Measurements from ENCODE around the gene INTS14.
"Not testable (repeated sequence)": the region's sequence is repeated elsewhere in the genome, so short reads cannot be mapped to it uniquely, and the experiment has no call there.

Gene INTS14

GRCh38 chr15:65615887-65616286 lies 5.0 kb upstream of the INTS14 start:
- H3K36me3 ChIP-seq (ENCODE audit: control insufficient read depth in 2 of 2, insufficient read depth in 2 of 2, low read length in 2 of 2); H3K27ac ChIP-seq (ENCODE audit: low read depth in 2 of 2, low read length in 2 of 2); H3K27me3 ChIP-seq (ENCODE audit: control insufficient read depth in 2 of 2, insufficient read depth in 2 of 2, low read length in 2 of 2); H3K4me3 ChIP-seq (ENCODE audit: low read length in 2 of 2); H3K9me3 ChIP-seq (ENCODE audit: control insufficient read depth in 2 of 2, low read length in 2 of 2); H3K9ac ChIP-seq (ENCODE audit: low read depth in 1 of 2, low read length in 2 of 2): not testable (repeated sequence)
- H3K4me1 ChIP-seq (ENCODE audit: control insufficient read depth in 2 of 2, insufficient read depth in 2 of 2, low read length in 2 of 2): peaks cover 8 to 11% of the 10 kb centered on the region in 2 donors

GRCh38 chr15:65612949-65613744 lies 2.2 kb upstream of the INTS14 start:
- Histone ChIP-seq H3K27ac (ENCODE audit: low read depth in 2 of 2, low read length in 2 of 2) (no peak overlapping the region), H3K9me3 (ENCODE audit: control insufficient read depth in 2 of 2, low read length in 2 of 2) (no peaks in the 10 kb centered on the region), H3K4me3 (ENCODE audit: low read length in 2 of 2) (no peak overlapping the region), H3K27me3 (ENCODE audit: control insufficient read depth in 2 of 2, insufficient read depth in 2 of 2, low read length in 2 of 2) (no peaks in the 10 kb centered on the region), H3K4me1 (ENCODE audit: control insufficient read depth in 2 of 2, insufficient read depth in 2 of 2, low read length in 2 of 2) (peaks cover 20 to 22% of the 10 kb centered on the region in 2 donors), H3K36me3 (ENCODE audit: control insufficient read depth in 2 of 2, insufficient read depth in 2 of 2, low read length in 2 of 2) (no peaks in the 10 kb centered on the region), H3K9ac (ENCODE audit: low read depth in 1 of 2, low read length in 2 of 2) (no peak overlapping the region)

GRCh38 chr15:65612616-65612946 lies 1.6 kb upstream of the INTS14 start:
- Histone ChIP-seq H3K27me3 (ENCODE audit: control insufficient read depth in 2 of 2, insufficient read depth in 2 of 2, low read length in 2 of 2) (no peaks in the 10 kb centered on the region), H3K27ac (ENCODE audit: low read depth in 2 of 2, low read length in 2 of 2) (no peak overlapping the region), H3K9me3 (ENCODE audit: control insufficient read depth in 2 of 2, low read length in 2 of 2) (no peaks in the 10 kb centered on the region), H3K36me3 (ENCODE audit: control insufficient read depth in 2 of 2, insufficient read depth in 2 of 2, low read length in 2 of 2) (no peaks in the 10 kb centered on the region), H3K4me3 (ENCODE audit: low read length in 2 of 2) (no peak overlapping the region), H3K9ac (ENCODE audit: low read depth in 1 of 2, low read length in 2 of 2) (no peak overlapping the region), H3K4me1 (ENCODE audit: control insufficient read depth in 2 of 2, insufficient read depth in 2 of 2, low read length in 2 of 2) (peaks cover 20 to 22% of the 10 kb centered on the region in 2 donors)

- Histone ChIP-seq H3K27ac (ENCODE audit: low read depth in 2 of 2, low read length in 2 of 2) (peak overlapping the region; percentile 95 to 98), H3K4me3 (ENCODE audit: low read length in 2 of 2) (peak overlapping the region; percentile 95 to 96), H3K9ac (ENCODE audit: low read depth in 1 of 2, low read length in 2 of 2) (peak overlapping the region; percentile 95 to 97), H3K4me1 (ENCODE audit: control insufficient read depth in 2 of 2, insufficient read depth in 2 of 2, low read length in 2 of 2) (peaks cover 20 to 22% of the 10 kb centered on the region in 2 donors), H3K36me3 (ENCODE audit: control insufficient read depth in 2 of 2, insufficient read depth in 2 of 2, low read length in 2 of 2) (peaks cover 0 to 2% of the 10 kb centered on the region in 2 donors), H3K27me3 (ENCODE audit: control insufficient read depth in 2 of 2, insufficient read depth in 2 of 2, low read length in 2 of 2) (no peaks in the 10 kb centered on the region), H3K9me3 (ENCODE audit: control insufficient read depth in 2 of 2, low read length in 2 of 2) (no peaks in the 10 kb centered on the region)
Measured at GRCh38 chr15:65611888-65612615, 1.1 kb upstream of the INTS14 start.

- no peak overlapping the region for H3K4me3 ChIP-seq (ENCODE audit: low read length in 2 of 2)
- H3K27ac ChIP-seq (ENCODE audit: low read depth in 2 of 2, low read length in 2 of 2): no peak overlapping the region
- H3K36me3 ChIP-seq (ENCODE audit: control insufficient read depth in 2 of 2, insufficient read depth in 2 of 2, low read length in 2 of 2): peaks cover 32 to 38% of the 10 kb centered on the region in 2 donors
- no peaks in the 10 kb centered on the region for H3K27me3 ChIP-seq (ENCODE audit: control insufficient read depth in 2 of 2, insufficient read depth in 2 of 2, low read length in 2 of 2)
- H3K9ac ChIP-seq (ENCODE audit: low read depth in 1 of 2, low read length in 2 of 2): no peak overlapping the region
- no peaks in the 10 kb centered on the region for H3K4me1 ChIP-seq (ENCODE audit: control insufficient read depth in 2 of 2, insufficient read depth in 2 of 2, low read length in 2 of 2)
- H3K9me3 ChIP-seq (ENCODE audit: control insufficient read depth in 2 of 2, low read length in 2 of 2): no peaks in the 10 kb centered on the region
Measured at GRCh38 chr15:65603559-65603958, 7.4 kb downstream of the INTS14 start.

- Histone ChIP-seq H3K9me3 (ENCODE audit: control insufficient read depth in 2 of 2, low read length in 2 of 2) (no peaks in the 10 kb centered on the region), H3K27me3 (ENCODE audit: control insufficient read depth in 2 of 2, insufficient read depth in 2 of 2, low read length in 2 of 2) (no peaks in the 10 kb centered on the region), H3K4me1 (ENCODE audit: control insufficient read depth in 2 of 2, insufficient read depth in 2 of 2, low read length in 2 of 2) (no peaks in the 10 kb centered on the region), H3K9ac (ENCODE audit: low read depth in 1 of 2, low read length in 2 of 2) (no peak overlapping the region), H3K36me3 (ENCODE audit: control insufficient read depth in 2 of 2, insufficient read depth in 2 of 2, low read length in 2 of 2) (peaks cover 37 to 42% of the 10 kb centered on the region in 2 donors), H3K4me3 (ENCODE audit: low read length in 2 of 2) (no peak overlapping the region), H3K27ac (ENCODE audit: low read depth in 2 of 2, low read length in 2 of 2) (no peak overlapping the region)
Measured at GRCh38 chr15:65603134-65603533, 7.8 kb downstream of the INTS14 start.

- no peak overlapping the region for H3K27ac ChIP-seq (ENCODE audit: low read depth in 2 of 2, low read length in 2 of 2)
- H3K27me3 ChIP-seq (ENCODE audit: control insufficient read depth in 2 of 2, insufficient read depth in 2 of 2, low read length in 2 of 2): no peaks in the 10 kb centered on the region
- H3K4me3 ChIP-seq (ENCODE audit: low read length in 2 of 2): no peak overlapping the region
- H3K4me1 ChIP-seq (ENCODE audit: control insufficient read depth in 2 of 2, insufficient read depth in 2 of 2, low read length in 2 of 2): no peaks in the 10 kb centered on the region
- H3K9ac ChIP-seq (ENCODE audit: low read depth in 1 of 2, low read length in 2 of 2): no peak overlapping the region
- H3K36me3 ChIP-seq (ENCODE audit: control insufficient read depth in 2 of 2, insufficient read depth in 2 of 2, low read length in 2 of 2): peaks cover 51 to 59% of the 10 kb centered on the region in 2 donors
- H3K9me3 ChIP-seq (ENCODE audit: control insufficient read depth in 2 of 2, low read length in 2 of 2): no peaks in the 10 kb centered on the region
Measured at GRCh38 chr15:65599677-65600076, 11.3 kb downstream of the INTS14 start.

- no peak overlapping the region for H3K9ac ChIP-seq (ENCODE audit: low read depth in 1 of 2, low read length in 2 of 2)
- no peak overlapping the region for H3K27ac ChIP-seq (ENCODE audit: low read depth in 2 of 2, low read length in 2 of 2)
- peaks cover 47 to 53% of the 10 kb centered on the region in 2 donors for H3K36me3 ChIP-seq (ENCODE audit: control insufficient read depth in 2 of 2, insufficient read depth in 2 of 2, low read length in 2 of 2)
- no peaks in the 10 kb centered on the region for H3K4me1 ChIP-seq (ENCODE audit: control insufficient read depth in 2 of 2, insufficient read depth in 2 of 2, low read length in 2 of 2)
- no peaks in the 10 kb centered on the region for H3K9me3 ChIP-seq (ENCODE audit: control insufficient read depth in 2 of 2, low read length in 2 of 2)
- no peaks in the 10 kb centered on the region for H3K27me3 ChIP-seq (ENCODE audit: control insufficient read depth in 2 of 2, insufficient read depth in 2 of 2, low read length in 2 of 2)
- H3K4me3 ChIP-seq (ENCODE audit: low read length in 2 of 2): no peak overlapping the region
Measured at GRCh38 chr15:65598468-65598867, 12.5 kb downstream of the INTS14 start.

- Histone ChIP-seq H3K4me3 (ENCODE audit: low read length in 2 of 2) (no peak overlapping the region), H3K9ac (ENCODE audit: low read depth in 1 of 2, low read length in 2 of 2) (no peak overlapping the region), H3K36me3 (ENCODE audit: control insufficient read depth in 2 of 2, insufficient read depth in 2 of 2, low read length in 2 of 2) (peaks cover 63 to 65% of the 10 kb centered on the region in 2 donors), H3K9me3 (ENCODE audit: control insufficient read depth in 2 of 2, low read length in 2 of 2) (no peaks in the 10 kb centered on the region), H3K27ac (ENCODE audit: low read depth in 2 of 2, low read length in 2 of 2) (no peak overlapping the region), H3K4me1 (ENCODE audit: control insufficient read depth in 2 of 2, insufficient read depth in 2 of 2, low read length in 2 of 2) (no peaks in the 10 kb centered on the region), H3K27me3 (ENCODE audit: control insufficient read depth in 2 of 2, insufficient read depth in 2 of 2, low read length in 2 of 2) (no peaks in the 10 kb centered on the region)
Measured at GRCh38 chr15:65595960-65596359, 15.0 kb downstream of the INTS14 start.

GRCh38 chr15:65587094-65587493 lies 23.8 kb downstream of the INTS14 start:
- peaks cover 44 to 45% of the 10 kb centered on the region in 2 donors for H3K36me3 ChIP-seq (ENCODE audit: control insufficient read depth in 2 of 2, insufficient read depth in 2 of 2, low read length in 2 of 2)

More at GRCh38 chr15:65587094-65587493, 23.8 kb downstream of the INTS14 start:
- H3K9me3 ChIP-seq (ENCODE audit: control insufficient read depth in 2 of 2, low read length in 2 of 2): no peaks in the 10 kb centered on the region
- no peaks in the 10 kb centered on the region for H3K27me3 ChIP-seq (ENCODE audit: control insufficient read depth in 2 of 2, insufficient read depth in 2 of 2, low read length in 2 of 2)
- H3K4me3 ChIP-seq (ENCODE audit: low read length in 2 of 2): no peak overlapping the region
- no peak overlapping the region for H3K27ac ChIP-seq (ENCODE audit: low read depth in 2 of 2, low read length in 2 of 2)
- H3K9ac ChIP-seq (ENCODE audit: low read depth in 1 of 2, low read length in 2 of 2): no peak overlapping the region
- no peaks in the 10 kb centered on the region for H3K4me1 ChIP-seq (ENCODE audit: control insufficient read depth in 2 of 2, insufficient read depth in 2 of 2, low read length in 2 of 2)
